Activated CD4-positive, alpha-beta memory T cell treated with anti-CD3 and anti-CD28 coated beads for 36 hours (primary cell): ENCODE results near the gene SEMA3A. TPM values are rescaled to one million over a fixed set of nuclear protein-coding genes. Genes with fewer than 3 reads are reported as not detected.

Experiments
- CTCF ChIA-PET: fragments of 350-600 bp; sonication (Branson Sonifier 250); formaldehyde crosslinking; loops from one replicate; lab custom pipeline; 2021; ENCODE audit warnings: antibody characterized with exemption, inconsistent platforms; lab: Charles Lee
- POLR2A ChIA-PET: fragments of 350-600 bp; sonication (Branson Sonifier 250); formaldehyde crosslinking; loops from one replicate; lab custom pipeline; 2021; ENCODE audit warnings: antibody characterized with exemption; lab: Charles Lee
- DNase-seq: peaks from one replicate; pipeline ENCODE4 v3.0.0-alpha.2; 2020
- H3K27ac Mint-ChIP-seq: one replicate; pipeline ENCODE4 v1.8.0; 2021; ENCODE audit warnings: mixed read lengths
- H3K27me3 Mint-ChIP-seq: one replicate; pipeline ENCODE4 v1.8.0; 2021; ENCODE audit warnings: mixed read lengths
- H3K36me3 Mint-ChIP-seq: one replicate; pipeline ENCODE4 v1.8.0; 2021; ENCODE audit warnings: mixed read lengths
- H3K4me1 Mint-ChIP-seq: one replicate; pipeline ENCODE4 v1.8.0; 2021; ENCODE audit warnings: low read depth, mixed read lengths
- H3K4me3 Mint-ChIP-seq: one replicate; pipeline ENCODE4 v1.8.0; 2021; ENCODE audit warnings: mild to moderate bottlenecking, mixed read lengths
- H3K9me3 Mint-ChIP-seq: one replicate; pipeline ENCODE4 v1.8.0; 2021; ENCODE audit warnings: mixed read lengths
- intact Hi-C: fragments of 100-400 bp; cut with micrococcal nuclease; formaldehyde crosslinking; loops from one replicate; pipeline ENCODE4 v1.15.1; 2023
- total RNA-seq, 2 experiments: library from RNA; stranded (reverse); gene quantifications; one replicate each; pipeline ENCODE4 v1.2.3, GENCODE V29; 2021

The SEMA3A gene
- total RNA-seq, 2 experiments from 2014 or later = 0.59 to 0.75 TPM

DNA sequence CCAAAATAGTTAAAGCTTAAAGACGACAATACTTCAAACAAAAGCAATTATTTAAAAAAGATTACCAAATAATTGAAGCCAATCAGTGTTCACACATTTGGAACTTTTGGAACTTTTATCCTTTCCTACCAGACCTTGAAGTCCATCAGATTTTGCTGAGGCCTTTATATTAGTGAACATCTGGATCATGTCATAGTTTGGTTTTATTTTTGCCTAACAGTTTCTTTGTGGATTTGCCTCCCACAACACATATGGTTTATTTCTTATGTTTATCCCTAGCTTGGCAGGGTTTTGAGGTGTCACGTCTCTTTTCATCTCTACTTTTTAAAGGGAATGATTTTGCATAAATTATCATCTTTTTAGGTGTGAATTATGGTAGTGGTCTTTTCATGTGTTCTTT, 242.4 kb downstream of the SEMA3A start:
- no peak for DNase-seq
- H3K4me3 Mint-ChIP-seq = no peak overlapping the region

DNA sequence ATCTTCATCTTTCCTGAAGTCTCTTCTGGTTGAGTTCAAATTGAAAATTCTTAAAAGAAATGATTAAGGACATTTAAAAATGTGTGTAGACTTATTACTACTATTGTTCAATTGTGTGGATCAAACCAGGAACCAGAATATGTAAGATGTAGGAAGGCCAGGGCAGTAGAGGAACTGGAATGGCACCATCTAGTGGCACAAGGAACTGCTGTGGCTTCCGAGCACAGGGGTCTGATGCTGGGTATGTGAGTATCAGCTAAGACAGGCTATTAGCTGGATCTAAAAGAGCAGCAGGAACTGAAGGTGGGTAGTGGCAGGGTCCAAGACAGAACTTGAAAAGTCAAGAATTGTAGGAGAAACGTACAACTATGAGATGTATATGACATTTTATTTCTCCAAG, 247.3 kb downstream of the SEMA3A start:
- ChIA-PET CTCF (interaction anchor here (1.9 to 2.3 kb wide), 2 partner anchors 11 to 13 kb away, joined by 5 to 14 read pairs; no protein-coding TSS in a partner anchor), POLR2A (no interaction called here)
- Mint-ChIP-seq H3K9me3 (no peaks in the 10 kb centered on the region), H3K36me3 (no peaks in the 10 kb centered on the region), H3K27me3 (no peaks in the 10 kb centered on the region), H3K4me3 (no peak overlapping the region), H3K4me1 (no peaks in the 10 kb centered on the region), H3K27ac (no peak overlapping the region)
- intact Hi-C loops = loop anchor here (5.0 kb wide), 1 partner anchor 535 kb away; no protein-coding TSS in a partner anchor
- no peak for DNase-seq

More for the DNA sequence above, 242.4 kb downstream of the SEMA3A start:
- no peaks in the 10 kb centered on the region for H3K9me3 Mint-ChIP-seq
- H3K4me1 Mint-ChIP-seq = no peaks in the 10 kb centered on the region
- no peaks in the 10 kb centered on the region for H3K36me3 Mint-ChIP-seq
- no peak overlapping the region for H3K27ac Mint-ChIP-seq
- intact Hi-C loops = no loop called here
- CTCF ChIA-PET = no interaction called here
- POLR2A ChIA-PET = no interaction called here
- no peaks in the 10 kb centered on the region for H3K27me3 Mint-ChIP-seq

DNA sequence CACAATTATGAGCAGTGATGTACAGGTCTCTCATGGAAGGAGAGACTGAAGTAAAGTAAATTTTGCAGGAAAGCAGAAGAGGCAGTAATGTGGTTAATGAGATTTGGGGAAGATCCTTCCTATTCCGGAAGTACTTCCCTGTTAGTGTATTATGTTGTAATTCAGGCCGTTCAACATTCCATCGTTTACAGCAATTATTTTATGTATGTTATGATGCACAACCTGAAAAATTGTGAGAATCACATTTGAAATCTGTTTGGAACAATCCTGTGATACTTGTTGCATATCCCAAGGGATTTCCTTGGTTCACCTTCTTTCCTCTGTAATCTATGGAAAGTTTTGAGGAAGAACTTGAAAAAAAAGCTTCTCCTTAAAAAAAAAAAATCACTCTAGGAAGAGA, 247.8 kb downstream of the SEMA3A start:
- POLR2A ChIA-PET = no interaction called here
- H3K4me1 Mint-ChIP-seq = no peaks in the 10 kb centered on the region
- H3K9me3 Mint-ChIP-seq = no peaks in the 10 kb centered on the region
- CTCF ChIA-PET = interaction anchor here (2.3 kb wide), 1 partner anchor 11 kb away, joined by 14 read pairs; no protein-coding TSS in a partner anchor
- H3K27me3 Mint-ChIP-seq = no peaks in the 10 kb centered on the region
- H3K27ac Mint-ChIP-seq = no peak overlapping the region
- no peak overlapping the region for H3K4me3 Mint-ChIP-seq
- intact Hi-C loops = loop anchor here (5.0 kb wide), 1 partner anchor 534 kb away; no protein-coding TSS in a partner anchor
- H3K36me3 Mint-ChIP-seq = no peaks in the 10 kb centered on the region
- no peak for DNase-seq

DNA sequence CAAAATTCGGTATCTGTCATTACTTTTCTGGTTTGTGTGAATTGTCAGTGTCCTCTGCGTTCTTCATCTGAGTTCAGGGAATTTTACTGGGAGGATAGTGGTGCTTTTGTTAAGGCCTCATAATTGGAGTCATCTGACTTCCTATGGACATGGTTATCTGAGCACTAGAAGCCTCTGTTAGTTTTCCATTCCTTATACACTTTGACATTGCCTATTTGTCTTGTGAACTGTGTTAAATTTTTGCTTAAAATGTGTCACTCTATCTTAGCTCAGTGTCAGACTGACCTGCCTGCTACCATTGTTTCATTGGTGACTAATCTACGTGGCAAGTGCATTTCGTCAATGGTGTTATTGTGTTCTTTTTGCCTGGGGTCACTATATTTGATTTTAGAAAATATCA, 253.3 kb downstream of the SEMA3A start:
- intact Hi-C loops = no loop called here
- H3K9me3 Mint-ChIP-seq = no peaks in the 10 kb centered on the region
- H3K36me3 Mint-ChIP-seq = no peaks in the 10 kb centered on the region
- H3K4me3 Mint-ChIP-seq = no peak overlapping the region
- H3K27me3 Mint-ChIP-seq = no peaks in the 10 kb centered on the region
- no peaks in the 10 kb centered on the region for H3K4me1 Mint-ChIP-seq
- CTCF ChIA-PET = no interaction called here
- H3K27ac Mint-ChIP-seq = no peak overlapping the region
- no peak for DNase-seq
- POLR2A ChIA-PET = no interaction called here

DNA sequence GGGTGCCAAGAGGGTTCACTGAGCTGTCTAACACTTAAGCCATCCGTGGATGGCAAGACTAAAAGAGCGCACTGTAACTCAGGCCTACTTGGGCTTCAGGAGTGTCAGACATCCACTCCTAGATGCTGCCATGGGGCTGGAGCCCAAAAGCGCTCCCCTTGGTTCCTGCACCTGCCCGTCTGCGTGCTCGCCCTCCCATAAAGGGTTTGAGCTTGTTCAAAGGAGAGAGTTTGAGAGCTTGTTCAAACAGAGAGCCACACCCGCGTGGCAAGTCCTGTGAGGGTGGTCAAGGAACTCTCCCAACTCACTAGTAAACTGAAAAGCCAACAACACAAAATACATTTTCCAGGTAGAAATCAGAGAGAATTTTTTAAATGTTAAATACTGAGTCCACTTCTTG, 256.7 kb downstream of the SEMA3A start:
- H3K27me3 Mint-ChIP-seq = no peaks in the 10 kb centered on the region

DNA sequence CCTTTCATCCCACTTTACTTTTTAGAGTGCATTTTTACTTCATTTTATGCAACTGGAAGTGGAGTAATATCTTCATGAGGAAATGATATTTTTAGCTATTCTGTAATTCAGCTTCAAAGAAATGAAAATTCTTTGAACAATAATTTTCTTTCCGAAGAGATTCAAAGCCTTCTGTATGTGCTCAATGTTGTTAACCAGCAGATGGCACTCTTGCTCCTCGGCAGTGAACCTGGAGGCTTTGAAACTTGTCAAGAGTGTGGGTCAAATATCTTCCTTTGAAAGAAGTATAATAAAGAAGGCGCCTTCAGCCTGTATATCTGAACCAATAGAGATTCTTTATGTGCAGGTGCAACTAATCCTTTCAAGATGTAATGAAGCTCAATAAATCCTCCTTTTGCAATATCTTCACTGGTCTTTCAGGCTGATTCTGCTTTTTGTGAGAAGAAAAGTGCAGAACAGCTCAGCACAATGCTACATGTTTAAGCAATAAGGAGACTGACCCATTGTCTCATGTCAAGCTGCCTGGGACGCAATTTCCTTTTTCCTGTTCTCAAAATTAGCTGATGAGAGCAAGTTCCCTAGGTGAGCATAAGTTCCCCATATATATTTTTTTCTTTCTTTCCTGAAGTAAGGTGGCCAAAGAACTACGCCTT, 258.4 kb downstream of the SEMA3A start:
- H3K27me3 Mint-ChIP-seq = no peaks in the 10 kb centered on the region
- DNase-seq = peak; percentile 55
- no peak overlapping the region for H3K4me3 Mint-ChIP-seq
- ChIA-PET CTCF (interaction anchor here (0.6 to 2.2 kb wide), 10 partner anchors 9 to 1088 kb away, joined by 3 to 14 read pairs (median 4); no protein-coding TSS in a partner anchor), POLR2A (no interaction called here)
- no peak overlapping the region for H3K27ac Mint-ChIP-seq
- no peaks in the 10 kb centered on the region for H3K9me3 Mint-ChIP-seq
- no peaks in the 10 kb centered on the region for H3K4me1 Mint-ChIP-seq
- intact Hi-C loops = loop anchor here (1.0 to 10.0 kb wide), 2 partner anchors 1087 to 1619 kb away; no protein-coding TSS in a partner anchor
- H3K36me3 Mint-ChIP-seq = no peaks in the 10 kb centered on the region

More for the DNA sequence above, 256.7 kb downstream of the SEMA3A start:
- Mint-ChIP-seq H3K27ac (no peak overlapping the region), H3K9me3 (no peaks in the 10 kb centered on the region), H3K4me3 (no peak overlapping the region), H3K36me3 (no peaks in the 10 kb centered on the region), H3K4me1 (no peaks in the 10 kb centered on the region)
- CTCF ChIA-PET = interaction anchor here (1.0 kb wide), 1 partner anchor 40 kb away, joined by 3 read pairs; no protein-coding TSS in a partner anchor
- POLR2A ChIA-PET = no interaction called here
- DNase-seq = no peak
- intact Hi-C loops = loop anchor here (10.0 kb wide), 1 partner anchor 1617 kb away; no protein-coding TSS in a partner anchor

DNA sequence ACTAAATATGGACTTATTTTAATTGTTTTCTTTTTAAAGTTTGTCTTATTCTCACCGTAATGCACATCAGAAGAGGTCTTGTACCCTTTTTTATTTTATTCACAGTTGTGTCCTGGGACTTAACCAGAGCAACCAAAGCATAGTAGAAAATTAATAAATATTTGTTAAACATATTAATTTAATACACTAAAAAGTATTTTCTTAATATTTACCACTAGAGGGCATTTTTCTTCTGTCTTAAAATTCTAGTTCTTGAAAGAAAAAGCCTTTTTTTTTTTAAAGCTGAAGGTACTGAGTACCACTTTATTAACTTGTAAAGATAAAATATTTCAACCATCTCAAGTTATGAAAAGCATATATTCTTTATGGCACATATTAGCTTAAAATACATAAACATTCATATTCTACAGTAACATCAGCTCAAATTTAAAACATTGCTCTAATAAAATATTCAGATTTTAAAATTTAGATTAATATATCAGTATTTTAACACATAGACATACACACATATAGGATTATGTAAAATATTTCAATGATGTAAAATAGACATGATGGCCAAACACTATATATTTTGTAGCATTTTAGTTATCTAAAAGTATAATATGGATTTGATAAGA, 260.4 kb downstream of the SEMA3A start:
- no peaks in the 10 kb centered on the region for H3K4me1 Mint-ChIP-seq

DNA sequence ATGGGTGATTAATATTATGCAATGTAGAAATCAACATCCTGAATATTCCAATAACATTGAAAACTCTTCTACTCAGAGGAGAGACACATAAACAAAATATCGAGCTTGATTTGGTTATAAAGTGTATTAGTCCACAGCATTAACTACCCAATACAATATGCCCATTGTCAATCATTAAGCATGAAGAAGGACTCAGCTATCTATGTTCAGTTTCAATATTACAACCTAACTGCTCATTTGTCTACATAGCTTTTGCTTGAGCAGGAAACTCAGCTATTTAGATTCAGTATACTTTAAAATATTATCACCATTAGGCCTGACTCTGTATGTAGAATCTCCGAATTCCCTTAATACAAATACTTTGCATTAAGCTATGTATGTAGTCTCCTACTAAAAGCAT, 262.6 kb downstream of the SEMA3A start:
- no peak overlapping the region for H3K27ac Mint-ChIP-seq
- H3K4me1 Mint-ChIP-seq = no peaks in the 10 kb centered on the region
- H3K9me3 Mint-ChIP-seq = no peaks in the 10 kb centered on the region
- H3K27me3 Mint-ChIP-seq = no peaks in the 10 kb centered on the region
- POLR2A ChIA-PET = no interaction called here
- intact Hi-C loops = loop anchor here (10.0 kb wide), 1 partner anchor 1623 kb away; no protein-coding TSS in a partner anchor
- DNase-seq = no peak
- CTCF ChIA-PET = interaction anchor here (1.9 kb wide), 1 partner anchor 13 kb away, joined by 5 read pairs; no protein-coding TSS in a partner anchor
- H3K4me3 Mint-ChIP-seq = no peak overlapping the region
- no peaks in the 10 kb centered on the region for H3K36me3 Mint-ChIP-seq

More for the DNA sequence above, 260.4 kb downstream of the SEMA3A start:
- Mint-ChIP-seq H3K4me3 (no peak overlapping the region), H3K27me3 (no peaks in the 10 kb centered on the region), H3K27ac (no peak overlapping the region), H3K9me3 (no peaks in the 10 kb centered on the region), H3K36me3 (no peaks in the 10 kb centered on the region)
- no peak for DNase-seq
- ChIA-PET POLR2A (no interaction called here), CTCF (interaction anchor here (1.3 to 2.2 kb wide), 2 partner anchors 14 to 1090 kb away, joined by 5 to 13 read pairs; no protein-coding TSS in a partner anchor)
- intact Hi-C loops = loop anchor here (10.0 kb wide), 1 partner anchor 1621 kb away; no protein-coding TSS in a partner anchor

DNA sequence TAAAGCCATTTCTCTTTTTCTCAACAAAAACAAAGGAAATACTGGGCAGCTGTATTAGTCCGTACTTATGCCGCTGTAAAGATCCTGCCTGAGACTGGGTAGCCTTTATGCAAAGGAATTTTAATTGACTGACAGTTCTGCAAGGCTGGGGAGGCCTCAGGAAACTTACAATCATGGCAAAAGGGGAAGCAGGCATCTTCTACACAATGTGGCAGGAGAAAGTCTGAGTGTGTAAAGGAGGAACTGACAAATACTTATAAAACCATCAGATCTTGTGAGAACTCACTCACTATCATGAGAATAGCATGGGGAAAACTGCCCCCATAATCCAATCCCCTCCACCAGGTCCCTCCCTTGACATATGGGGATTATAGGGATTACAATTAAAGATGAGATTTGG, 264.3 kb downstream of the SEMA3A start:
- H3K27ac Mint-ChIP-seq = no peak overlapping the region
- H3K4me1 Mint-ChIP-seq = no peaks in the 10 kb centered on the region
- intact Hi-C loops = loop anchor here (10.0 kb wide), 1 partner anchor 1625 kb away; no protein-coding TSS in a partner anchor
- no peaks in the 10 kb centered on the region for H3K36me3 Mint-ChIP-seq
- ChIA-PET CTCF (no interaction called here), POLR2A (no interaction called here)
- no peaks in the 10 kb centered on the region for H3K9me3 Mint-ChIP-seq
- no peak for DNase-seq
- no peaks in the 10 kb centered on the region for H3K27me3 Mint-ChIP-seq
- no peak overlapping the region for H3K4me3 Mint-ChIP-seq

DNA sequence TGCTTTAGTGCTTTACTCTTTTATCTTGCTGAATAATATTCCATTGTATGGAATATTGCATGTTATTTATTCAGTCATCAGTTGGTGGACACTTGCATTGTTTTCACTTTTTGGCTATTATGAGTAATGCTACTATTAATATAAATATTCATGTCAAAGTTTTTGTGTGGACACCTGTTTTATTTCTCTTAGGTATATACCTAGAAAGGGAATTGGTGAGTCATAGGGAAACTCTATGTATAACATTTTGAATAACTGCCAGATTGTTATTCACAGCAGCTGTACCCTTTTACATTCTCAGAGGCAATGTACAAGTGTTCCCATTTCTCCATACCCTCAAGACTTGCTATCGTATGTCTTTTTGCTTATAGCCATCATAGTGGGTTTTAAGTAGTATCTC, 268.7 kb downstream of the SEMA3A start:
- ChIA-PET POLR2A (no interaction called here), CTCF (interaction anchor here (0.8 kb wide), 1 partner anchor 1097 kb away, joined by 3 read pairs; no protein-coding TSS in a partner anchor)
- DNase-seq = no peak
- intact Hi-C loops = no loop called here
- Mint-ChIP-seq H3K9me3 (no peaks in the 10 kb centered on the region), H3K4me1 (no peaks in the 10 kb centered on the region), H3K4me3 (no peak overlapping the region), H3K27ac (no peak overlapping the region), H3K36me3 (no peaks in the 10 kb centered on the region), H3K27me3 (no peaks in the 10 kb centered on the region)

DNA sequence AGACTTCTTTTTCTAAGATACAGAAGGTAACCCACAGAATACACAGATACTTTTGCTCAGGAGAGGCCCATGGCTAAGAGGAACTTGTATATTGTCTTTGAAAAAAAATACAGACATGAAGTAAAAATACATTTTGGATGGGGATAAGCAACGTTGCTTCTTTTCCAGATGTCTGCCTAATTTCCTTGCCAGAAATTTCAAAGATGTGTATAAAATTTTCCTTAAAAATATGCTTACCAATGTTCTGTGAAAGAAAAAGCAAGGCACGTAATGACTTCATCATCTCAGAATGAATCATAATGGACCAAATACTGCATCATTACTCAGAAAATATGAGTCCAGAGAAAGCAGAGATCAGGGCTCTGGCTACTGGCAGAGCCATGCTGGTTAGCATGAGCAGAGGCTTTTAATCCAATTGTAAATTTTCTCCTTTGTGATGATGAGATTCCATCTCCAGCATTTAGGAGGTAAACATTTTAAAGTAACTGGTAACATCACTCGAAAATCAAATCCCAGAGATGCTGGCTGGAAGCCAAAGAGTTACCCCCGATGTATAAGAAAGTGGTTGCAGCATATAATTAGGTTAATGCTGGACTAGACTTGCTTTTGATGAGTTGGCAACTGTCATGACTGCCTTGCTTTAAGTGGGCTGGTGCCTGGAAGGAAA, 272.5 kb downstream of the SEMA3A start:
- DNase-seq = no peak
- intact Hi-C loops = no loop called here
- no peaks in the 10 kb centered on the region for H3K36me3 Mint-ChIP-seq
- H3K4me3 Mint-ChIP-seq = no peak overlapping the region
- no peaks in the 10 kb centered on the region for H3K27me3 Mint-ChIP-seq
- H3K4me1 Mint-ChIP-seq = no peaks in the 10 kb centered on the region
- ChIA-PET POLR2A (no interaction called here), CTCF (no interaction called here)
- peaks cover 2% of the 10 kb centered on the region for H3K9me3 Mint-ChIP-seq
- no peak overlapping the region for H3K27ac Mint-ChIP-seq
